IMR-90 (cell line): Measurements from ENCODE around the gene TCEAL3. TPM values are rescaled to one million over a fixed set of nuclear protein-coding genes. Genes with fewer than 3 reads are reported as not detected.

Source experiments
- ATAC-seq: fragments of 200-7000 bp; cut with Tn5 transposase; 2 replicates; pipeline ENCODE4 v1.9.1; 2020; ENCODE audit warnings: low read depth, mild to moderate bottlenecking, moderate library complexity
- BruUV-seq: library from RNA; stranded (reverse); fragments of 400-500 nt; replicated peaks from 2 replicates; lab custom pipeline; 2021; lab: Mats Ljungman, UMichigan
- CTCF ChIA-PET: fragments of 300-600 bp; formaldehyde crosslinking; extraction: SDS; loops from one replicate; lab custom pipeline; 2021; ENCODE audit warnings: antibody characterized with exemption; lab: Yijun Ruan, JAX
- POLR2A ChIA-PET: fragments of 300-600 bp; sonication (Branson Sonifier 250); formaldehyde crosslinking; loops from one replicate; lab custom pipeline; 2022; ENCODE audit warnings: antibody characterized with exemption; ENCODE audit not compliant: unreplicated experiment; lab: Charles Lee
- DNase-seq: peaks from one replicate; pipeline ENCODE4 v3.0.0; 2013
- H2AFZ ChIP-seq: replicated peaks from 2 replicates; pipeline ENCODE3; 2013; ENCODE audit warnings: low read length, mild to moderate bottlenecking; ENCODE audit not compliant: poor library complexity
- H2AK5ac ChIP-seq: 2 replicates; pipeline ENCODE4 v1.6.1; 2013; ENCODE audit warnings: low read depth, low read length, inconsistent platforms
- H2AK9ac ChIP-seq: replicated peaks from 2 replicates; pipeline ENCODE3; 2013; ENCODE audit warnings: mild to moderate bottlenecking, low read depth, low read length, moderate library complexity; ENCODE audit not compliant: poor library complexity
- H2BK120ac ChIP-seq: 2 replicates; pipeline ENCODE4 v1.6.1; 2013; ENCODE audit warnings: low read depth, low read length, inconsistent platforms
- H2BK15ac ChIP-seq: 3 replicates; pipeline ENCODE4 v1.6.1; 2013; ENCODE audit warnings: low read depth, low read length, inconsistent platforms
- H2BK20ac ChIP-seq: 2 replicates; pipeline ENCODE4 v1.6.1; 2013; ENCODE audit warnings: low read depth, mild to moderate bottlenecking, inconsistent platforms, low read length, moderate library complexity
- H2BK5ac ChIP-seq: 2 replicates; pipeline ENCODE4 v1.6.1; 2013; ENCODE audit warnings: mild to moderate bottlenecking, low read depth, low read length, inconsistent platforms; ENCODE audit not compliant: poor library complexity, severe bottlenecking
- H3K14ac ChIP-seq: replicated peaks from 2 replicates; pipeline ENCODE4 v1.6.1; 2013; ENCODE audit warnings: low read depth, low read length, inconsistent platforms
- H3K18ac ChIP-seq: 2 replicates; pipeline ENCODE4 v1.6.1; 2013; ENCODE audit warnings: low read depth, low read length, control low read depth
- H3K23ac ChIP-seq: 2 replicates; pipeline ENCODE4 v1.6.1; 2013; ENCODE audit warnings: low read depth, low read length, inconsistent platforms
- H3K27ac ChIP-seq: 2 replicates; pipeline ENCODE4 v1.5.1; 2013; ENCODE audit warnings: mild to moderate bottlenecking, control low read depth, low read length; ENCODE audit not compliant: insufficient read depth
- H3K27me3 ChIP-seq: 2 replicates; pipeline ENCODE4 v1.6.1; 2013; ENCODE audit warnings: low read length; ENCODE audit not compliant: control insufficient read depth, insufficient read depth
- H3K36me3 ChIP-seq: 2 replicates; pipeline ENCODE4 v1.6.1; 2013; ENCODE audit warnings: low read length, mixed read lengths; ENCODE audit not compliant: control insufficient read depth, insufficient read depth
- H3K4ac ChIP-seq: 2 replicates; pipeline ENCODE4 v1.6.1; 2013; ENCODE audit warnings: low read depth, low read length, inconsistent platforms
- H3K4me1 ChIP-seq: 2 replicates; pipeline ENCODE4 v1.6.1; 2013; ENCODE audit warnings: low read length, mixed read lengths; ENCODE audit not compliant: control insufficient read depth, insufficient read depth
- H3K4me2 ChIP-seq: 2 replicates; pipeline ENCODE4 v1.6.1; 2013; ENCODE audit warnings: low read depth, mild to moderate bottlenecking, control low read depth, low read length, moderate library complexity
- H3K4me3 ChIP-seq: 2 replicates; pipeline ENCODE4 v1.5.1; 2013; ENCODE audit warnings: low read depth, mild to moderate bottlenecking, control low read depth, low read length, moderate library complexity; ENCODE audit not compliant: insufficient read depth
- H3K56ac ChIP-seq: 2 replicates; pipeline ENCODE4 v1.6.1; 2013; ENCODE audit warnings: low read length, inconsistent platforms; ENCODE audit not compliant: insufficient read depth; ENCODE audit errors: extremely low read depth
- H3K79me1 ChIP-seq, 2 experiments: 2 replicates each; pipeline ENCODE4 v1.6.1; 2013; ENCODE audit warnings: low read length in 2 of 2, inconsistent platforms in 1 of 2, low read depth in 1 of 2
- H3K9ac ChIP-seq: 2 replicates; pipeline ENCODE4 v1.6.1; 2013; ENCODE audit warnings: low read depth, low read length, control low read depth
- H3K9me1 ChIP-seq: 2 replicates; pipeline ENCODE4 v1.6.1; 2013; ENCODE audit warnings: low read length, inconsistent platforms; ENCODE audit not compliant: insufficient read depth
- H3K9me3 ChIP-seq: 2 replicates; pipeline ENCODE4 v1.6.1; 2013; ENCODE audit warnings: low read length; ENCODE audit not compliant: control insufficient read depth, insufficient read depth
- H4K20me1 ChIP-seq: 2 replicates; pipeline ENCODE4 v1.6.1; 2013; ENCODE audit warnings: low read length, inconsistent platforms; ENCODE audit not compliant: insufficient read depth
- H4K5ac ChIP-seq: 2 replicates; pipeline ENCODE4 v1.6.1; 2013; ENCODE audit warnings: mild to moderate bottlenecking, low read depth, low read length, control low read depth
- H4K8ac ChIP-seq, 2 experiments: 2 replicates each; pipeline ENCODE4 v1.6.1; 2013; ENCODE audit warnings: low read depth in 2 of 2, low read length in 2 of 2, control low read depth in 1 of 2, inconsistent platforms in 1 of 2
- H4K91ac ChIP-seq: 2 replicates; pipeline ENCODE4 v1.6.1; 2013; ENCODE audit warnings: low read depth, low read length, inconsistent platforms; ENCODE audit not compliant: insufficient read depth
- BHLHE40 ChIP-seq: fragments of 150-350 bp; IDR thresholded peaks from 2 replicates; pipeline ENCODE4 v1.6.1; 2016; ENCODE audit warnings: mild to moderate bottlenecking, low read depth, low read length
- CEBPB ChIP-seq: IDR thresholded peaks from 2 replicates; pipeline ENCODE4 v1.6.1; 2012; ENCODE audit warnings: low read depth, low read length, improper control_type of control experiment
- CTCF ChIP-seq: conservative IDR thresholded peaks from 2 replicates; pipeline ENCODE4 v1.5.1; 2012; ENCODE audit warnings: mild to moderate bottlenecking, low read depth, low read length, improper control_type of control experiment
- ELK1 ChIP-seq: fragments of 150-350 bp; IDR thresholded peaks from 2 replicates; pipeline ENCODE4 v1.6.1; 2016; ENCODE audit warnings: low read depth, mild to moderate bottlenecking, low read length, moderate library complexity, borderline replicate concordance
- FOS ChIP-seq: fragments of 150-350 bp; IDR thresholded peaks from 2 replicates; pipeline ENCODE4 v1.6.1; 2016; ENCODE audit warnings: low read depth, low read length
- MAFK ChIP-seq: IDR thresholded peaks from 2 replicates; pipeline ENCODE4 v1.6.1; 2012; ENCODE audit warnings: low read depth, low read length, improper control_type of control experiment
- MAZ ChIP-seq: IDR thresholded peaks from 2 replicates; pipeline ENCODE4 v1.6.1; 2012; ENCODE audit warnings: low read depth, mild to moderate bottlenecking, low read length, improper control_type of control experiment, moderate library complexity, borderline replicate concordance
- MXI1 ChIP-seq: IDR thresholded peaks from 2 replicates; pipeline ENCODE4 v1.6.1; 2012; ENCODE audit warnings: low read depth, mild to moderate bottlenecking, low read length, moderate library complexity, borderline replicate concordance
- NFE2L2 ChIP-seq: fragments of 150-350 bp; IDR thresholded peaks from 2 replicates; pipeline ENCODE4 v1.6.1; 2016; ENCODE audit warnings: low read depth, mild to moderate bottlenecking, low read length
- POLR2A ChIP-seq: IDR thresholded peaks from 2 replicates; pipeline ENCODE4 v1.6.1; 2012; ENCODE audit warnings: mild to moderate bottlenecking, low read depth, low read length
- RAD21 ChIP-seq: IDR thresholded peaks from 2 replicates; pipeline ENCODE4 v1.6.1; 2012; ENCODE audit warnings: low read length, improper control_type of control experiment
- RFX5 ChIP-seq: IDR thresholded peaks from 2 replicates; pipeline ENCODE4 v1.8.0; 2012; ENCODE audit warnings: low read depth, mild to moderate bottlenecking, low read length, moderate library complexity
- SMC3 ChIP-seq: fragments of 150-350 bp; IDR thresholded peaks from 2 replicates; pipeline ENCODE4 v1.6.1; 2016; ENCODE audit warnings: low read depth, mild to moderate bottlenecking, antibody characterized with exemption, low read length, moderate library complexity
- dilution Hi-C: fragments of 300-500 bp; cut with HindIII; formaldehyde crosslinking; loops from one replicate; pipeline ENCODE4 v1.14.3; 2018; ENCODE audit warnings: low sequenced_read_pairs; ENCODE audit not compliant: unreplicated experiment
- in situ Hi-C: fragments of 300-500 bp; cut with MboI; formaldehyde crosslinking; loops from 3 replicates; pipeline ENCODE4 v1.14.3; 2019; ENCODE audit warnings: low sequenced_read_pairs, inconsistent platforms, mixed read lengths
- intact Hi-C: fragments of 100-400 bp; cut with micrococcal nuclease; formaldehyde crosslinking; loops from 2 replicates; pipeline ENCODE4 v1.10.0; 2022
- polyA plus RNA-seq, 3 experiments: library from polyadenylated mRNA; depleted of rRNA; stranded (reverse); fragments of >200 nt; gene quantifications; 2 replicates each; pipeline ENCODE4 v1.2.3, GENCODE V29; 2012; ENCODE audit warnings: low replicate concordance in 1 of 3
- total RNA-seq: library from RNA; depleted of rRNA; stranded (reverse); fragments of >200 nt; gene quantifications from 2 replicates; pipeline ENCODE4 v1.2.3, GENCODE V29; 2012
- TF ChIP-seq, protein P1 (sequence below): fragments of 150-350 bp; IDR thresholded peaks from 2 replicates; pipeline ENCODE4 v1.6.1; 2017; ENCODE audit warnings: mild to moderate bottlenecking, antibody characterized with exemption, low read length, low read depth

Gene TCEAL3
- total and polyA plus RNA-seq, 2 of the 4 experiments (the other 2 are of a cell fraction): 3.2 to 24.2 TPM

- TF ChIP-seq ELK1 (no peak), FOS (no peak), POLR2A (no peak), MAFK (no peak), RAD21 (no peak), MAZ (no peak), SMC3 (no peak), RFX5 (no peak), NFE2L2 (no peak), CTCF (no peak), MXI1 (no peak), BHLHE40 (no peak), CEBPB (no peak)
- TF ChIP-seq, protein P1, sequence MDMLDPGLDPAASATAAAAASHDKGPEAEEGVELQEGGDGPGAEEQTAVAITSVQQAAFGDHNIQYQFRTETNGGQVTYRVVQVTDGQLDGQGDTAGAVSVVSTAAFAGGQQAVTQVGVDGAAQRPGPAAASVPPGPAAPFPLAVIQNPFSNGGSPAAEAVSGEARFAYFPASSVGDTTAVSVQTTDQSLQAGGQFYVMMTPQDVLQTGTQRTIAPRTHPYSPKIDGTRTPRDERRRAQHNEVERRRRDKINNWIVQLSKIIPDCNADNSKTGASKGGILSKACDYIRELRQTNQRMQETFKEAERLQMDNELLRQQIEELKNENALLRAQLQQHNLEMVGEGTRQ: no peak
- DNase-seq (peak; percentile 55), ATAC-seq (no peak)
- no peaks in the 10 kb centered on the region for H4K20me1 ChIP-seq
- intact Hi-C loops: loop anchor here (5.0 kb wide), 1 partner anchor 50 kb away; no protein-coding TSS in a partner anchor
- no peak overlapping the region for H4K91ac ChIP-seq
- ChIA-PET CTCF (no interaction called here), POLR2A (no interaction called here)
- dilution Hi-C loops: no loop called here
- no peak overlapping the region for H4K8ac ChIP-seq
- H3K27ac ChIP-seq: no peak overlapping the region
- BruUV-seq: no TSS peak
- peaks cover 3% of the 10 kb centered on the region; the same call in 1 of the 2 replicates for H3K9me1 ChIP-seq
- no peak overlapping the region for H3K4me2 ChIP-seq
- no peak overlapping the region for H4K5ac ChIP-seq
- in situ Hi-C loops: no loop called here
- no peaks in the 10 kb centered on the region for H3K9me3 ChIP-seq
- H2AFZ ChIP-seq: no peak overlapping the region
- peaks cover 0 to 9% of the 10 kb centered on the region in 2 experiments; a peak in 1 of 4 replicates for H3K79me1 ChIP-seq
- H3K4me1 ChIP-seq: no peaks in the 10 kb centered on the region
- no peaks in the 10 kb centered on the region for H3K36me3 ChIP-seq
- no peak overlapping the region for H3K14ac ChIP-seq
- no peak overlapping the region for H3K9ac ChIP-seq
- H2BK20ac ChIP-seq: no peak overlapping the region
- no peak overlapping the region for H2BK5ac ChIP-seq
- no peak overlapping the region for H3K23ac ChIP-seq
- H3K18ac ChIP-seq: no peak overlapping the region
- no peak overlapping the region for H2AK9ac ChIP-seq
- no peak overlapping the region for H3K4ac ChIP-seq
- no peak overlapping the region for H3K4me3 ChIP-seq
- no peak overlapping the region for H2BK15ac ChIP-seq
- H2BK120ac ChIP-seq: no peak overlapping the region
- no peak overlapping the region for H2AK5ac ChIP-seq
- no peaks in the 10 kb centered on the region for H3K27me3 ChIP-seq
- no peak overlapping the region for H3K56ac ChIP-seq
Observed at GRCh38 chrX:103626855-103627254, 19.1 kb downstream of the TCEAL3 start.
